IMR-90 (cell line): ENCODE measurements around the gene FGF19. TPM values are rescaled to one million over a fixed set of nuclear protein-coding genes. Genes with fewer than 3 reads are reported as not detected.
A peak's percentile ranks its signal among the peaks of the same experiment; 100 is the strongest.

ENCODE experiments used
- ATAC-seq: fragments of 200-7000 bp; cut with Tn5 transposase; 2 replicates; pipeline ENCODE4 v1.9.1; 2020; ENCODE audit warnings: low read depth, mild to moderate bottlenecking, moderate library complexity
- BruUV-seq: library from RNA; stranded (reverse); fragments of 400-500 nt; replicated peaks from 2 replicates; lab custom pipeline; 2021; lab: Mats Ljungman, UMichigan
- CTCF ChIA-PET: fragments of 300-600 bp; formaldehyde crosslinking; extraction: SDS; loops from one replicate; lab custom pipeline; 2021; ENCODE audit warnings: antibody characterized with exemption; lab: Yijun Ruan, JAX
- POLR2A ChIA-PET: fragments of 300-600 bp; sonication (Branson Sonifier 250); formaldehyde crosslinking; loops from one replicate; lab custom pipeline; 2022; ENCODE audit warnings: antibody characterized with exemption; ENCODE audit not compliant: unreplicated experiment; lab: Charles Lee
- DNase-seq: peaks from one replicate; pipeline ENCODE4 v3.0.0; 2013
- H2AFZ ChIP-seq: replicated peaks from 2 replicates; pipeline ENCODE3; 2013; ENCODE audit warnings: low read length, mild to moderate bottlenecking; ENCODE audit not compliant: poor library complexity
- H2AK5ac ChIP-seq: 2 replicates; pipeline ENCODE4 v1.6.1; 2013; ENCODE audit warnings: low read depth, low read length, inconsistent platforms
- H2AK9ac ChIP-seq: replicated peaks from 2 replicates; pipeline ENCODE3; 2013; ENCODE audit warnings: mild to moderate bottlenecking, low read depth, low read length, moderate library complexity; ENCODE audit not compliant: poor library complexity
- H2BK120ac ChIP-seq: 2 replicates; pipeline ENCODE4 v1.6.1; 2013; ENCODE audit warnings: low read depth, low read length, inconsistent platforms
- H2BK15ac ChIP-seq: 3 replicates; pipeline ENCODE4 v1.6.1; 2013; ENCODE audit warnings: low read depth, low read length, inconsistent platforms
- H2BK20ac ChIP-seq: 2 replicates; pipeline ENCODE4 v1.6.1; 2013; ENCODE audit warnings: low read depth, mild to moderate bottlenecking, inconsistent platforms, low read length, moderate library complexity
- H2BK5ac ChIP-seq: 2 replicates; pipeline ENCODE4 v1.6.1; 2013; ENCODE audit warnings: mild to moderate bottlenecking, low read depth, low read length, inconsistent platforms; ENCODE audit not compliant: poor library complexity, severe bottlenecking
- H3K14ac ChIP-seq: replicated peaks from 2 replicates; pipeline ENCODE4 v1.6.1; 2013; ENCODE audit warnings: low read depth, low read length, inconsistent platforms
- H3K18ac ChIP-seq: 2 replicates; pipeline ENCODE4 v1.6.1; 2013; ENCODE audit warnings: low read depth, low read length, control low read depth
- H3K23ac ChIP-seq: 2 replicates; pipeline ENCODE4 v1.6.1; 2013; ENCODE audit warnings: low read depth, low read length, inconsistent platforms
- H3K27ac ChIP-seq: 2 replicates; pipeline ENCODE4 v1.5.1; 2013; ENCODE audit warnings: mild to moderate bottlenecking, control low read depth, low read length; ENCODE audit not compliant: insufficient read depth
- H3K27me3 ChIP-seq: 2 replicates; pipeline ENCODE4 v1.6.1; 2013; ENCODE audit warnings: low read length; ENCODE audit not compliant: control insufficient read depth, insufficient read depth
- H3K36me3 ChIP-seq: 2 replicates; pipeline ENCODE4 v1.6.1; 2013; ENCODE audit warnings: low read length, mixed read lengths; ENCODE audit not compliant: control insufficient read depth, insufficient read depth
- H3K4ac ChIP-seq: 2 replicates; pipeline ENCODE4 v1.6.1; 2013; ENCODE audit warnings: low read depth, low read length, inconsistent platforms
- H3K4me1 ChIP-seq: 2 replicates; pipeline ENCODE4 v1.6.1; 2013; ENCODE audit warnings: low read length, mixed read lengths; ENCODE audit not compliant: control insufficient read depth, insufficient read depth
- H3K4me2 ChIP-seq: 2 replicates; pipeline ENCODE4 v1.6.1; 2013; ENCODE audit warnings: low read depth, mild to moderate bottlenecking, control low read depth, low read length, moderate library complexity
- H3K4me3 ChIP-seq: 2 replicates; pipeline ENCODE4 v1.5.1; 2013; ENCODE audit warnings: low read depth, mild to moderate bottlenecking, control low read depth, low read length, moderate library complexity; ENCODE audit not compliant: insufficient read depth
- H3K56ac ChIP-seq: 2 replicates; pipeline ENCODE4 v1.6.1; 2013; ENCODE audit warnings: low read length, inconsistent platforms; ENCODE audit not compliant: insufficient read depth; ENCODE audit errors: extremely low read depth
- H3K79me1 ChIP-seq, 2 experiments: 2 replicates each; pipeline ENCODE4 v1.6.1; 2013; ENCODE audit warnings: low read length in 2 of 2, inconsistent platforms in 1 of 2, low read depth in 1 of 2
- H3K9ac ChIP-seq: 2 replicates; pipeline ENCODE4 v1.6.1; 2013; ENCODE audit warnings: low read depth, low read length, control low read depth
- H3K9me1 ChIP-seq: 2 replicates; pipeline ENCODE4 v1.6.1; 2013; ENCODE audit warnings: low read length, inconsistent platforms; ENCODE audit not compliant: insufficient read depth
- H3K9me3 ChIP-seq: 2 replicates; pipeline ENCODE4 v1.6.1; 2013; ENCODE audit warnings: low read length; ENCODE audit not compliant: control insufficient read depth, insufficient read depth
- H4K20me1 ChIP-seq: 2 replicates; pipeline ENCODE4 v1.6.1; 2013; ENCODE audit warnings: low read length, inconsistent platforms; ENCODE audit not compliant: insufficient read depth
- H4K5ac ChIP-seq: 2 replicates; pipeline ENCODE4 v1.6.1; 2013; ENCODE audit warnings: mild to moderate bottlenecking, low read depth, low read length, control low read depth
- H4K8ac ChIP-seq, 2 experiments: 2 replicates each; pipeline ENCODE4 v1.6.1; 2013; ENCODE audit warnings: low read depth in 2 of 2, low read length in 2 of 2, control low read depth in 1 of 2, inconsistent platforms in 1 of 2
- H4K91ac ChIP-seq: 2 replicates; pipeline ENCODE4 v1.6.1; 2013; ENCODE audit warnings: low read depth, low read length, inconsistent platforms; ENCODE audit not compliant: insufficient read depth
- BHLHE40 ChIP-seq: fragments of 150-350 bp; IDR thresholded peaks from 2 replicates; pipeline ENCODE4 v1.6.1; 2016; ENCODE audit warnings: mild to moderate bottlenecking, low read depth, low read length
- CEBPB ChIP-seq: IDR thresholded peaks from 2 replicates; pipeline ENCODE4 v1.6.1; 2012; ENCODE audit warnings: low read depth, low read length, improper control_type of control experiment
- CHD1 ChIP-seq: IDR thresholded peaks from 2 replicates; pipeline ENCODE4 v1.6.1; 2012; ENCODE audit warnings: low read depth, low read length, improper control_type of control experiment
- CTCF ChIP-seq: conservative IDR thresholded peaks from 2 replicates; pipeline ENCODE4 v1.5.1; 2012; ENCODE audit warnings: mild to moderate bottlenecking, low read depth, low read length, improper control_type of control experiment
- ELK1 ChIP-seq: fragments of 150-350 bp; IDR thresholded peaks from 2 replicates; pipeline ENCODE4 v1.6.1; 2016; ENCODE audit warnings: low read depth, mild to moderate bottlenecking, low read length, moderate library complexity, borderline replicate concordance
- FOS ChIP-seq: fragments of 150-350 bp; IDR thresholded peaks from 2 replicates; pipeline ENCODE4 v1.6.1; 2016; ENCODE audit warnings: low read depth, low read length
- MAFK ChIP-seq: IDR thresholded peaks from 2 replicates; pipeline ENCODE4 v1.6.1; 2012; ENCODE audit warnings: low read depth, low read length, improper control_type of control experiment
- MAZ ChIP-seq: IDR thresholded peaks from 2 replicates; pipeline ENCODE4 v1.6.1; 2012; ENCODE audit warnings: low read depth, mild to moderate bottlenecking, low read length, improper control_type of control experiment, moderate library complexity, borderline replicate concordance
- MXI1 ChIP-seq: IDR thresholded peaks from 2 replicates; pipeline ENCODE4 v1.6.1; 2012; ENCODE audit warnings: low read depth, mild to moderate bottlenecking, low read length, moderate library complexity, borderline replicate concordance
- NFE2L2 ChIP-seq: fragments of 150-350 bp; IDR thresholded peaks from 2 replicates; pipeline ENCODE4 v1.6.1; 2016; ENCODE audit warnings: low read depth, mild to moderate bottlenecking, low read length
- POLR2A ChIP-seq: IDR thresholded peaks from 2 replicates; pipeline ENCODE4 v1.6.1; 2012; ENCODE audit warnings: mild to moderate bottlenecking, low read depth, low read length
- RAD21 ChIP-seq: IDR thresholded peaks from 2 replicates; pipeline ENCODE4 v1.6.1; 2012; ENCODE audit warnings: low read length, improper control_type of control experiment
- RCOR1 ChIP-seq: IDR thresholded peaks from 2 replicates; pipeline ENCODE4 v1.6.1; 2012; ENCODE audit warnings: mild to moderate bottlenecking, low read length, improper control_type of control experiment; ENCODE audit not compliant: insufficient replicate concordance
- RFX5 ChIP-seq: IDR thresholded peaks from 2 replicates; pipeline ENCODE4 v1.8.0; 2012; ENCODE audit warnings: low read depth, mild to moderate bottlenecking, low read length, moderate library complexity
- SMC3 ChIP-seq: fragments of 150-350 bp; IDR thresholded peaks from 2 replicates; pipeline ENCODE4 v1.6.1; 2016; ENCODE audit warnings: low read depth, mild to moderate bottlenecking, antibody characterized with exemption, low read length, moderate library complexity
- USF2 ChIP-seq: fragments of 150-350 bp; IDR thresholded peaks from 2 replicates; pipeline ENCODE4 v1.6.1; 2017; ENCODE audit warnings: mild to moderate bottlenecking, antibody characterized with exemption, low read length, low read depth
- WGBS, 2 experiments: methylation state at CpG; one replicate each; pipeline versions ENCODE4 v1.1.5 to v1.1.7; 2013; ENCODE audit warnings: missing lambda C conversion rate in 2 of 2; ENCODE audit not compliant: insufficient read length in 1 of 2; ENCODE audit errors: extremely low coverage in 2 of 2; 5-methylcytosine and 5-hydroxymethylcytosine counted together
- dilution Hi-C: fragments of 300-500 bp; cut with HindIII; formaldehyde crosslinking; loops from one replicate; pipeline ENCODE4 v1.14.3; 2018; ENCODE audit warnings: low sequenced_read_pairs; ENCODE audit not compliant: unreplicated experiment
- in situ Hi-C: fragments of 300-500 bp; cut with MboI; formaldehyde crosslinking; loops from 3 replicates; pipeline ENCODE4 v1.14.3; 2019; ENCODE audit warnings: low sequenced_read_pairs, inconsistent platforms, mixed read lengths
- intact Hi-C: fragments of 100-400 bp; cut with micrococcal nuclease; formaldehyde crosslinking; loops from 2 replicates; pipeline ENCODE4 v1.10.0; 2022
- polyA plus RNA-seq, 3 experiments: library from polyadenylated mRNA; depleted of rRNA; stranded (reverse); fragments of >200 nt; gene quantifications; 2 replicates each; pipeline ENCODE4 v1.2.3, GENCODE V29; 2012; ENCODE audit warnings: low replicate concordance in 1 of 3
- total RNA-seq: library from RNA; depleted of rRNA; stranded (reverse); fragments of >200 nt; gene quantifications from 2 replicates; pipeline ENCODE4 v1.2.3, GENCODE V29; 2012

Gene FGF19
- total and polyA plus RNA-seq, 2 of the 4 experiments (the other 2 are of a cell fraction): not detected

GRCh38 chr11:69718147-69718546 lies 14.3 kb upstream of the FGF19 start:
- peak; percentile 23 for DNase-seq
- Histone ChIP-seq H3K9me1 (no peaks in the 10 kb centered on the region), H3K4me2 (no peak overlapping the region), H3K4me1 (no peaks in the 10 kb centered on the region), H3K56ac (no peak overlapping the region), H3K79me1 (no peaks in the 10 kb centered on the region), H4K8ac (no peak overlapping the region), H2BK120ac (no peak overlapping the region), H2AK9ac (no peak overlapping the region), H3K23ac (no peak overlapping the region), H3K14ac (no peak overlapping the region), H4K20me1 (no peaks in the 10 kb centered on the region), H3K36me3 (no peaks in the 10 kb centered on the region), H2AFZ (no peak overlapping the region), H3K4me3 (no peak overlapping the region), H3K4ac (no peak overlapping the region), H2BK15ac (no peak overlapping the region), H3K9ac (no peak overlapping the region), H3K18ac (no peak overlapping the region), H3K27me3 (peaks cover 71% of the 10 kb centered on the region), H2BK5ac (no peak overlapping the region), H3K27ac (no peak overlapping the region), H4K91ac (no peak overlapping the region), H4K5ac (no peak overlapping the region), H3K9me3 (no peaks in the 10 kb centered on the region), H2BK20ac (no peak overlapping the region), H2AK5ac (no peak overlapping the region)
- ChIA-PET CTCF (interaction anchor here (0.6 to 1.9 kb wide), 4 partner anchors 31 to 92 kb away, joined by 3 to 6 read pairs (median 3); no protein-coding TSS in a partner anchor), POLR2A (no interaction called here)
- WGBS, 2 experiments: 0% methylated on average over 6 of the region's 13 CpGs; no CpG with 5 or more reads in 1 of the 2 experiments
- in situ Hi-C loops (loop anchor here (10.0 kb wide), 1 partner anchor 477 kb away; no protein-coding TSS in a partner anchor), intact Hi-C loops (no loop called here), dilution Hi-C loops (no loop called here)
- BruUV-seq: no TSS peak
- TF ChIP-seq CHD1 (no peak), MXI1 (no peak), RAD21 (peak; percentile 77), CEBPB (no peak), USF2 (no peak), MAFK (no peak), POLR2A (no peak), CTCF (peak; percentile 65), RFX5 (no peak), FOS (no peak), MAZ (no peak), RCOR1 (no peak), NFE2L2 (no peak), SMC3 (peak; percentile 76), ELK1 (no peak), BHLHE40 (no peak)
- peak; percentile 77 for ATAC-seq
